Measurements from ENCODE around the gene CHD5. TPM values are rescaled to one million over a fixed set of nuclear protein-coding genes. Genes with fewer than 3 reads are reported as not detected.

CHD5 gene
- total RNA-seq, 1 experiment from 2014 or later: 1.6 TPM

DNA sequence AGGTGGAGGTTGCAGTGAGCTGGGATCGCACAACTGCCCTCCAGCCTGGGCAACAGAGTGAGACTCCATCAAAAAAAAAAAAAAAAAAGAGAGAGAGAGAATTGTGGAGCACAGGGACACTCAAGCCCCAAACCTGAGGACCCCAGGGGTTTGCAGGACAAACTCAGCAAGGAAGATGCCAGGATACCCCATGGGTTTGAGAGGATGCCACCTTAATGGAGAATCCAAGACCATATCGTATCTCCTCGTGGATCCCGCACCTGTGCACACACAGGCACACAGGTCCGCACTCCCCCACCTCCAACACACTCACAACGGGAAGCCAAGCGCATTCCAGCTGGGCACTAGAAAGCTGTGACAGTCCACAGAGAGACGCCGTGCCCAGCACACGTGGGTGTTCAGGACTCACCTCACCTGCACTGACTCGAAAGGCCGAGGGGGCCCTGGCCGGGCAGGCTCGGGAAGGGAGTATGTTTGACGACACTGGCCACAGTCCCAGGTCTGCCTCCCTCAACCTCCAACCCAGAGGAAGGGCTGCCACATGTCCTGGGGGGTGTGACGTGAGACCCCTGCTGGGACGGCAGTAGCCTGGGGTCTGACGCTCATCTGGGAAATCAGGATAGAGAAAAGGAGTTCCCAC is 11.1 kb downstream of the CHD5 start:
- Histone ChIP-seq H2BK15ac (ENCODE audit: low read depth, low read length) (no peak overlapping the region), H2BK12ac (ENCODE audit: insufficient read length, low read depth, low read length) (no peak overlapping the region), H3K9ac (ENCODE audit: extremely low read depth, insufficient read length, low read length) (no peak overlapping the region), H2BK120ac (ENCODE audit: low read depth, low read length, poor library complexity, severe bottlenecking) (no peak overlapping the region), H3K79me2 (ENCODE audit: insufficient read depth, low read length) (no peaks in the 10 kb centered on the region), H3K14ac (ENCODE audit: insufficient read depth, low read length) (no peak overlapping the region), H4K8ac (replicated peaks; ENCODE audit: insufficient read length, low read depth, low read length) (no peak overlapping the region), H3K23me2 (ENCODE audit: insufficient read length, low read depth, low read length, poor library complexity, severe bottlenecking) (no peaks in the 10 kb centered on the region), H3K27me3 (ENCODE audit: insufficient read depth, low read length) (no peaks in the 10 kb centered on the region), H3K27ac (ENCODE audit: insufficient read length, low read depth, low read length) (no peak overlapping the region), H3K56ac (ENCODE audit: insufficient read length, low read depth, low read length) (no peak overlapping the region), H4K5ac (ENCODE audit: insufficient read length, low read depth, low read length) (no peak overlapping the region), H4K20me1 (ENCODE audit: control insufficient read depth, insufficient read depth, insufficient read length) (no peaks in the 10 kb centered on the region), H3K23ac (ENCODE audit: insufficient read length, low read depth, low read length) (no peak overlapping the region), H2AFZ (ENCODE audit: low read length) (no peak overlapping the region), H3K4me1 (ENCODE audit: insufficient read depth, low read length) (no peaks in the 10 kb centered on the region), H3K79me1 (ENCODE audit: insufficient read depth, low read depth, low read length, poor library complexity, severe bottlenecking) (no peaks in the 10 kb centered on the region), H2BK5ac (ENCODE audit: insufficient read length, low read length) (no peak overlapping the region), H3K4me2 (ENCODE audit: insufficient read depth, insufficient read length, low read length) (no peak overlapping the region), H2BK20ac (ENCODE audit: low read depth, low read length, poor library complexity, severe bottlenecking) (no peak overlapping the region), H3K9me3 (ENCODE audit: control insufficient read depth, low read depth, low read length) (no peaks in the 10 kb centered on the region), H3T11ph (ENCODE audit: low read length) (no peak overlapping the region), H3K18ac (ENCODE audit: insufficient read length, low read depth, low read length) (no peak overlapping the region), H2AK5ac (ENCODE audit: insufficient read length, low read length) (no peak overlapping the region), H4K91ac (ENCODE audit: insufficient read length, low read depth, low read length) (no peak overlapping the region), H3K4ac (ENCODE audit: low read depth, low read length) (no peak overlapping the region)
- Mint-ChIP-seq H3K9me3 (no peaks in the 10 kb centered on the region), H3K36me3 (ENCODE audit: insufficient read depth in 1 of 3, low read depth in 3 of 3) (no peaks in the 10 kb centered on the region), H3K27ac (no peak overlapping the region; a peak in 1 of 7 replicates), H3K4me3 (no peak overlapping the region), H3K4me1 (peaks cover 0 to 9% of the 10 kb centered on the region in 2 experiments; a peak in 2 of 4 replicates), H3K27me3 (ENCODE audit: low read depth) (peaks cover 6% of the 10 kb centered on the region)
- no peak for DNase-seq
- WGBS (ENCODE audit: extremely low coverage, insufficient read length, low lambda C conversion rate): no CpG with 5 or more reads among the region's 18 CpGs
- TF ChIP-seq, protein P1, sequence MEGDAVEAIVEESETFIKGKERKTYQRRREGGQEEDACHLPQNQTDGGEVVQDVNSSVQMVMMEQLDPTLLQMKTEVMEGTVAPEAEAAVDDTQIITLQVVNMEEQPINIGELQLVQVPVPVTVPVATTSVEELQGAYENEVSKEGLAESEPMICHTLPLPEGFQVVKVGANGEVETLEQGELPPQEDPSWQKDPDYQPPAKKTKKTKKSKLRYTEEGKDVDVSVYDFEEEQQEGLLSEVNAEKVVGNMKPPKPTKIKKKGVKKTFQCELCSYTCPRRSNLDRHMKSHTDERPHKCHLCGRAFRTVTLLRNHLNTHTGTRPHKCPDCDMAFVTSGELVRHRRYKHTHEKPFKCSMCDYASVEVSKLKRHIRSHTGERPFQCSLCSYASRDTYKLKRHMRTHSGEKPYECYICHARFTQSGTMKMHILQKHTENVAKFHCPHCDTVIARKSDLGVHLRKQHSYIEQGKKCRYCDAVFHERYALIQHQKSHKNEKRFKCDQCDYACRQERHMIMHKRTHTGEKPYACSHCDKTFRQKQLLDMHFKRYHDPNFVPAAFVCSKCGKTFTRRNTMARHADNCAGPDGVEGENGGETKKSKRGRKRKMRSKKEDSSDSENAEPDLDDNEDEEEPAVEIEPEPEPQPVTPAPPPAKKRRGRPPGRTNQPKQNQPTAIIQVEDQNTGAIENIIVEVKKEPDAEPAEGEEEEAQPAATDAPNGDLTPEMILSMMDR (conservative IDR thresholded peaks at IDR 0.05): no peak
